ENCODE results near the gene RNF34.

- TF ChIP-seq, protein P1, sequence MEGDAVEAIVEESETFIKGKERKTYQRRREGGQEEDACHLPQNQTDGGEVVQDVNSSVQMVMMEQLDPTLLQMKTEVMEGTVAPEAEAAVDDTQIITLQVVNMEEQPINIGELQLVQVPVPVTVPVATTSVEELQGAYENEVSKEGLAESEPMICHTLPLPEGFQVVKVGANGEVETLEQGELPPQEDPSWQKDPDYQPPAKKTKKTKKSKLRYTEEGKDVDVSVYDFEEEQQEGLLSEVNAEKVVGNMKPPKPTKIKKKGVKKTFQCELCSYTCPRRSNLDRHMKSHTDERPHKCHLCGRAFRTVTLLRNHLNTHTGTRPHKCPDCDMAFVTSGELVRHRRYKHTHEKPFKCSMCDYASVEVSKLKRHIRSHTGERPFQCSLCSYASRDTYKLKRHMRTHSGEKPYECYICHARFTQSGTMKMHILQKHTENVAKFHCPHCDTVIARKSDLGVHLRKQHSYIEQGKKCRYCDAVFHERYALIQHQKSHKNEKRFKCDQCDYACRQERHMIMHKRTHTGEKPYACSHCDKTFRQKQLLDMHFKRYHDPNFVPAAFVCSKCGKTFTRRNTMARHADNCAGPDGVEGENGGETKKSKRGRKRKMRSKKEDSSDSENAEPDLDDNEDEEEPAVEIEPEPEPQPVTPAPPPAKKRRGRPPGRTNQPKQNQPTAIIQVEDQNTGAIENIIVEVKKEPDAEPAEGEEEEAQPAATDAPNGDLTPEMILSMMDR (conservative IDR thresholded peaks at IDR 0.05; ENCODE audit: low read length) = 0 out of 2 replicates have a peak, but pooled peaks have one; percentile 18
- no peak for TF ChIP-seq EZH2phosphoT487 (IDR thresholded peaks at IDR 0.05; ENCODE audit: borderline replicate concordance, low read depth, low read length)
Observed at GRCh38 chr12:121400332-121401139, 618 bp downstream of the RNF34 start.

Data from OCI-LY7 (cell line).